K562 (cell line): Measurements from ENCODE around the gene TTLL11. TPM values are rescaled to one million over a fixed set of nuclear protein-coding genes. Genes with fewer than 3 reads are reported as not detected.

ENCODE experiments used
- ATAC-seq: fragments of 200-7000 bp; cut with Tn5 transposase; 3 replicates; pipeline ENCODE4 v1.9.1; 2020; ENCODE audit warnings: moderate library complexity
- BruUV-seq: library from RNA; stranded (reverse); fragments of 400-500 nt; replicated peaks from 2 replicates; lab custom pipeline; 2021; lab: Mats Ljungman, UMichigan
- CTCF ChIA-PET: fragments of 300-600 bp; formaldehyde crosslinking; extraction: SDS; loops from one replicate; lab custom pipeline; 2021; ENCODE audit warnings: low intra/inter-chr PET ratio; lab: Yijun Ruan, JAX
- POLR2A ChIA-PET: fragments of 300-600, 350-650 bp; sonication (Branson Sonifier 250); formaldehyde crosslinking; extraction: SDS; loops from one replicate; lab custom pipeline; 2021; ENCODE audit warnings: antibody characterized with exemption, inconsistent platforms; lab: Yijun Ruan, JAX
- DNase-seq, 4 experiments: peaks; one replicate each; pipeline versions ENCODE4 v3.0.0 to v3.0.0-alpha.2; 2011 to 2018; ENCODE audit warnings: low spot score in 3 of 4, mixed read lengths in 3 of 4; ENCODE audit errors: extremely low read depth in 1 of 4
- FAIRE-seq: peaks from 2 replicates; lab custom pipeline; 2011; peaks lifted over from hg19 to GRCh38; lab: Jason Lieb, UNC
- H2AFZ ChIP-seq: 2 replicates; pipeline ENCODE4 v1.6.0; 2011; ENCODE audit warnings: low read depth, low read length, control low read depth, inconsistent platforms
- H3K27ac ChIP-seq: fragments of 200-600 bp; 3 replicates; pipeline ENCODE4 v1.8.0; 2011; ENCODE audit warnings: low read depth, mild to moderate bottlenecking, control low read depth, inconsistent platforms, low read length, moderate library complexity, mixed read lengths; ENCODE audit errors: extremely low read depth
- H3K27me3 ChIP-seq, 2 experiments: fragments of 300-600 bp in 1 of 2; 2 replicates in 1 of 2; 3 replicates in 1 of 2; pipeline versions ENCODE4 v1.6.0 to v1.8.0; 2011; ENCODE audit warnings: inconsistent platforms in 2 of 2, low read length in 2 of 2, mild to moderate bottlenecking in 1 of 2, mixed read lengths in 1 of 2, moderate library complexity in 1 of 2; ENCODE audit not compliant: control insufficient read depth in 2 of 2, insufficient read depth in 2 of 2
- H3K36me3 ChIP-seq: fragments of 300-600 bp; 3 replicates; pipeline ENCODE4 v1.8.0; 2011; ENCODE audit warnings: mild to moderate bottlenecking, low read length, inconsistent platforms; ENCODE audit not compliant: control insufficient read depth, insufficient read depth
- H3K4me1 ChIP-seq, 2 experiments: fragments of 200-600 bp in 1 of 2; replicated peaks in 1 of 2; 2 replicates in 1 of 2; 3 replicates in 1 of 2; pipeline versions ENCODE4 v1.5.1 to v1.8.0; 2011; ENCODE audit warnings: inconsistent platforms in 2 of 2, low read length in 2 of 2, mild to moderate bottlenecking in 1 of 2, mixed read lengths in 1 of 2, moderate library complexity in 1 of 2; ENCODE audit not compliant: control insufficient read depth in 2 of 2, insufficient read depth in 2 of 2
- H3K4me2 ChIP-seq: 2 replicates; pipeline ENCODE4 v1.6.1; 2011; ENCODE audit warnings: low read length, control low read depth, inconsistent platforms, mixed read lengths; ENCODE audit not compliant: insufficient read depth
- H3K4me3 ChIP-seq: fragments of 200-600 bp; sonication (generic), shearing (Covaris generic); 2 replicates; pipeline ENCODE4 v1.5.1; 2016; ENCODE audit warnings: control low read depth, inconsistent platforms
- H3K79me2 ChIP-seq: fragments of 200-600 bp; 3 replicates; pipeline ENCODE4 v1.8.0; 2011; ENCODE audit warnings: low read length, inconsistent platforms; ENCODE audit not compliant: control insufficient read depth, insufficient read depth
- H3K9ac ChIP-seq, 2 experiments: 2 replicates each; pipeline versions ENCODE4 v1.6.0 to v1.6.1; 2011; ENCODE audit warnings: low read depth in 2 of 2, low read length in 2 of 2, control low read depth in 1 of 2, inconsistent platforms in 1 of 2, mild to moderate bottlenecking in 1 of 2, mixed read lengths in 1 of 2; ENCODE audit not compliant: insufficient read depth in 1 of 2
- H3K9me1 ChIP-seq: one replicate; pipeline ENCODE4 v1.6.0; 2011; ENCODE audit warnings: inconsistent platforms, mild to moderate bottlenecking, low read length, moderate library complexity; ENCODE audit not compliant: control insufficient read depth, insufficient read depth
- H3K9me3 ChIP-seq: replicated peaks from 2 replicates; pipeline ENCODE4 v1.5.1; 2011; ENCODE audit warnings: low read depth, low read length, inconsistent platforms; ENCODE audit not compliant: control insufficient read depth, insufficient read depth
- H4K20me1 ChIP-seq: replicated peaks from 2 replicates; pipeline ENCODE4 v1.6.1; 2011; ENCODE audit warnings: low read length, inconsistent platforms, mixed read lengths; ENCODE audit not compliant: control insufficient read depth, insufficient read depth
- FOS ChIP-seq: IDR thresholded peaks from 3 replicates; pipeline ENCODE4 v1.6.1; 2011; ENCODE audit not compliant: insufficient read length; ENCODE audit errors: extremely low read depth
- FOXJ3 ChIP-seq: sonication (generic); formaldehyde crosslinking; IDR thresholded peaks from 2 replicates; pipeline ENCODE4 v1.4.0; 2020; ENCODE audit warnings: mild to moderate bottlenecking, missing genetic modification reagents
- HINFP ChIP-seq: fragments of 450-650 bp; conservative IDR thresholded peaks from 2 replicates; pipeline ENCODE4 v1.6.1; 2016; ENCODE audit warnings: missing genetic modification characterization, low read depth, mild to moderate bottlenecking, control low read depth, missing compliant biosample characterization
- IFI16 ChIP-seq: fragments of 250-450 bp; sonication (Bioruptor Pico); IDR thresholded peaks from 2 replicates; pipeline ENCODE4 v2.1.2; 2022; ENCODE audit warnings: mild to moderate bottlenecking, inconsistent platforms
- PHB ChIP-seq: fragments of 250-450 bp; sonication (Bioruptor Pico); IDR thresholded peaks from 2 replicates; pipeline ENCODE4 v1.5.0; 2021
- POLR2AphosphoS2 ChIP-seq: IDR thresholded peaks from 2 replicates; pipeline ENCODE4 v1.6.1; 2012; ENCODE audit warnings: low read length, improper control_type of control experiment
- WGBS: fragments of 100-300 bp; shearing (Covaris generic); methylation state at CpG from one replicate; pipeline ENCODE4 v1.1.6; 2016; ENCODE audit warnings: low coverage, mixed read lengths; ENCODE audit not compliant: insufficient coverage; ENCODE audit errors: missing lambda C conversion rate; 5-methylcytosine and 5-hydroxymethylcytosine counted together
- in situ Hi-C: fragments of 300-500 bp; cut with MboI; formaldehyde crosslinking; loops from 4 replicates; pipeline ENCODE4 v1.15.0; 2018; ENCODE audit warnings: inconsistent platforms, mixed read lengths
- intact Hi-C: fragments of 100-400 bp; cut with micrococcal nuclease; formaldehyde crosslinking; loops from 2 replicates; pipeline ENCODE4 v1.14.2; 2022
- polyA plus RNA-seq, 8 experiments: library from polyadenylated mRNA; depleted of rRNA in 4 of 8; stranded (reverse) in 5 of 8; unstranded in 3 of 8; fragments of >200 nt; fragmentation: Nextera tagmentation in 2 of 8; fragmentation: Illumina TruSeq in 1 of 8; extraction: Ambion mirVana in 2 of 8; extraction: Trizol in 1 of 8; gene quantifications; 2 replicates each; pipeline versions ENCODE4 v1.2.1 to v1.2.3, GENCODE V29; 2011 to 2014; ENCODE audit warnings: inconsistent platforms in 1 of 8, missing spikeins in 1 of 8
- total RNA-seq, 7 experiments: library from RNA; depleted of rRNA in 6 of 7; stranded (reverse); fragments of >200 nt in 6 of 7; fragmentation: Illumina TruSeq in 2 of 7; extraction: Trizol in 2 of 7; gene quantifications; 2 replicates each; pipeline versions ENCODE4 v1.2.1 to v1.2.3, GENCODE V29; 2011 to 2021; ENCODE audit warnings: low replicate concordance in 1 of 7
- TF ChIP-seq, protein P1 (sequence below): fragments of 250-450 bp; sonication (Bioruptor Pico); IDR thresholded peaks from 2 replicates; pipeline ENCODE4 v1.8.0; 2022; ENCODE audit warnings: inconsistent platforms, mild to moderate bottlenecking, moderate library complexity, borderline replicate concordance

TTLL11 gene
- total and polyA plus RNA-seq, 9 of the 15 experiments (the other 6 are each of a cell fraction or from before 2014, with no cell fraction given): 0.83 to 4.4 (median 2.7) TPM

- Histone ChIP-seq H3K4me2 (no peak overlapping the region), H3K27ac (no peak overlapping the region), H3K36me3 (no peaks in the 10 kb centered on the region), H4K20me1 (no peaks in the 10 kb centered on the region), H3K27me3 (peaks cover 0 to 21% of the 10 kb centered on the region in 2 experiments; a peak in 3 of 5 replicates), H3K9me1 (no peaks in the 10 kb centered on the region), H3K4me1 (no peaks in the 10 kb centered on the region), H3K9me3 (no peaks in the 10 kb centered on the region; the same call in 1 of the 2 replicates), H3K9ac (0 out of 4 replicates have a peak overlapping the region, but pooled peaks of 1 of the 2 experiments have one; percentile 50), H3K4me3 (no peak overlapping the region), H3K79me2 (no peaks in the 10 kb centered on the region), H2AFZ (no peak overlapping the region)
- intact Hi-C loops: no loop called here
- ATAC-seq (no peak), DNase-seq (no peak), FAIRE-seq (no peak)
- BruUV-seq: no TSS peak
- ChIA-PET CTCF (no interaction called here), POLR2A (interaction anchor here (0.7 to 2.2 kb wide), 2 partner anchors 17 to 1355 kb away, joined by 3 to 8 read pairs; no protein-coding TSS in a partner anchor)
- 0% methylated on average over 3 of the region's 4 CpGs for WGBS
- in situ Hi-C loops: no loop called here
- TF ChIP-seq HINFP (no peak), FOXJ3 (CRISPR knock-in tag) (no peak), IFI16 (CRISPR knock-in tag) (no peak), PHB (CRISPR knock-in tag) (no peak), POLR2AphosphoS2 (no peak), FOS (no peak)
- TF ChIP-seq, protein P1, sequence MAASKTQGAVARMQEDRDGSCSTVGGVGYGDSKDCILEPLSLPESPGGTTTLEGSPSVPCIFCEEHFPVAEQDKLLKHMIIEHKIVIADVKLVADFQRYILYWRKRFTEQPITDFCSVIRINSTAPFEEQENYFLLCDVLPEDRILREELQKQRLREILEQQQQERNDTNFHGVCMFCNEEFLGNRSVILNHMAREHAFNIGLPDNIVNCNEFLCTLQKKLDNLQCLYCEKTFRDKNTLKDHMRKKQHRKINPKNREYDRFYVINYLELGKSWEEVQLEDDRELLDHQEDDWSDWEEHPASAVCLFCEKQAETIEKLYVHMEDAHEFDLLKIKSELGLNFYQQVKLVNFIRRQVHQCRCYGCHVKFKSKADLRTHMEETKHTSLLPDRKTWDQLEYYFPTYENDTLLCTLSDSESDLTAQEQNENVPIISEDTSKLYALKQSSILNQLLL: no peak
- TF ChIP-seq, all 486 proteins: peak for 0
Measured at GRCh38 chr9:122116040-122116439, 22.9 kb upstream of the TTLL11 start.
